Measurements from ENCODE around the gene PIK3R5.

Gene PIK3R5

DNA sequence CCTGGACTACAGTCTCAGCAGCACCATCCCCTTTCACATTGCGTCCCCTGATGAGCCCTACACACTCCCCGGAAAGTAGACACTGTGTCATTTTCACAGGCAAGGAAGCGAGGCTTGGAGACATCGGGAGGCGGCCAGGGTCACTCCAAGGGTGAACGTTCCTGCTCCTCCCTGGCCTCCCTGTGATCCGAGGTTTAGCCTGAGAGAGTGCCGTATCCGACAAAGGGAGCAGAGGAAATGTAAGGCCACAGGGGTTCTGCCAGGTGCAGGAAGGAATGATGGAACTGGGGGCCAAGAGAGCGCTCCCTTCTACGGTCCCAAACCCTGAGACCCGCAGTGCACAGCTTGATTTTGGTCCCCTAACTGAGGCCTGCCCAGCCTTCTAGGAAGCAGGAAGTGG is 90.1 kb downstream of the PIK3R5 start:
- DNase-seq (ENCODE audit: low read depth): no peak

DNA sequence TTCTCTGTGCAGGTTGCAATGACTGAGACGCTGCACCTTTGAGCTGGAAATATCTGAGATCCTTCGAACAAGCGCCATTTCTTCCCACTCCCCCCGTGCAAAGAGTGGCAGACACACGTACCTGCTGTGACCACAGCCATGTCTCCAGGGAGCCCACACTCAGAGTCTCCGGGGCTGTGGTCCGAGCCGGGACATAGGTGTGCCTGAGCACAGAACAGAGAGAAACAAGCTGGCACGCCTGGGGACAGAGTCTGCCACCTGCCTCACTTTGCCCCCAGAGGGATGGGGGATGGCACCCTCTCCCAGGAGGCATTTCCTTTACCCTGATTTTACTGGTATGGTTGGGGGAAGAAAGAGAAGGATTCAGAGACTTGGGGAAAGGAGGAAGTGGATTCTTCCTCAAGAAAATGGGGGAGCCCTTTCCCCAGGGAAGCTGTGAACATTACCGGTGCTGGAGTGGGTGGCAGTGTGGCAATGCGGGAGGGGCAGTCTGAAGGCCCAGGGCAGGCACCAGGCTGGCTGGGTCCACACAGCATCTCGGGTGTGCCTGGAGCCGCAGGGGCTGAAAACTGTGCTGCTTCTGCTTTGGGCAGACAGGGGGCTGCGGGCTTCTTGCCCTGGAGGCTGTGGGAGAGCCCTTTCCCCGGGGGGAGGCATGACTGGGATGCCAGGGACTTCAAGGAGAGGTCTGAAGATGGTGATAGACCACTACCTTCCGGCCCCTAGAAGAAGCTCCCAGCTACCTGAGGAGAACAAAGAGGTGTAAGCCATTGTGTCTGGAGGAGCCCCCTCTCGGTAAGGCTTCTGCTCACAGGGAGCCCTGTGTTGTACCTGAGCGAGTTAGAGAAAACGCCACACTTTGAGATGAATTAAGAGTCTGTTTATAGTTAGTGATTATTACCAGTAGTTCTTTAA is 91.4 kb downstream of the PIK3R5 start:
- DNase-seq (ENCODE audit: low read depth): no peak

GRCh38 chr17:8872705-8873435 is 92.6 kb downstream of the PIK3R5 start:
- no peak for DNase-seq (ENCODE audit: low read depth)

DNA sequence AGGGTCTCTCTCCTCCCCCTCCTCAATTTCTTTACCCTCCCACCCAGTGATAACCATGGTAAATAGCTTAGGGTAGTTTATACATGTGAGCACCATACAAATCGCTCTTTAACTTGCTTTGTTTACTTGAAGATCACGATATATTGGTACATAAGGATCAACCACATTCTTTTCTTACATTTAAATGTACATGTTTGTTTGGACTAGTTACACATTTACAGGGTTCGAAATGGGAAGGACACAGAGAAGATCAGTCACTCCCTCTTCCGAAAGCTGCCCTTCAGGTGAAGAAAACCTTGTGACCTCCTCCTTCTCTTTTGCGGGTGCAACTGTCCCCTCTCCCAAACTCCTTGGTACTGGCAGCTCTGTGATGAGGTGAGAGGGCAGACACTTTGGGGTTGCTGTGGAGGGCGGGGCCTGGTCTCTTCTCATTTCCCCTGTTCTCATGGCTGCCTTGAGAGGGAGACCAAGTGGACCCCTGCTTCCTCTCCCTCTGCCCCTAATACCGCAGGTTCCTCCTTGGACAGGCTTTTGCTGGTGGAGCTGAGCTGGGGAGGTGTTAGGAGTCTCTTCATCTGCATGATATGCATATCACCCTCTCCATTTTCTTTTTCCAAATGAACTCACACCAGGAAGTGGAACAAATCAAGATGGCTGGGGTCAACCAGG is 93.3 kb downstream of the PIK3R5 start:
- DNase-seq (ENCODE audit: low read depth): no peak

- DNase-seq (ENCODE audit: low read depth): no peak
Measured at GRCh38 chr17:8871081-8871581, 94.4 kb downstream of the PIK3R5 start.

DNA sequence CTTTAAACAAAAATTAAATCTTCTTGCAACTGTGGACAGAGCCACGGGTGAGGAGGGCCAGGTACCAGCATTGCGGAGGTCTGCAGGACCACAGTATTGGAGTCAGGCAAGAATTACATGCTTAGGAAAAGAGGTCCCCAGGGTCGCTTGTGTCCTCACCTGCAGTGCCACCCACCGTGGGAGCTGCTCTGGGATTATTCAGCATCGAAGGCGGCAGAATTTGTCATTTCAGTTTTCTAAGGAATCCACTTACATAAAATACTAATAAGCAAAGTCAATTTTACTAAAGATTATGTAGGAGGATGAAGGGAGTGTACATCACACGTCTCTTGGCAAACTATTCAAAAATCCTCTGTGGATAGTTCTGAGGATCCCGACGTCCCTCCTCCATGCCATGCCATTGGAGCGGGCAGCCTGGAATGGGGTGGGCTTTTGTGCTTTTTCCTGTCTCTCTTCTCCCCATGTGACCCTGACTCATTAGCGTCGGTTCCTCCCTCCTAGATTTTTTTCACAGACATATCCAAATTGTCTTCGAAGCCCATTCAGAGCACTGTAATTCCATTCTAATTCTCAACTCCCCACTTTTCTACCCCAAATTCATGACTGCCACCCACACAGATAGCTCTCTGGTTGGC is 95.0 kb downstream of the PIK3R5 start:
- DNase-seq (ENCODE audit: low read depth): no peak

DNA sequence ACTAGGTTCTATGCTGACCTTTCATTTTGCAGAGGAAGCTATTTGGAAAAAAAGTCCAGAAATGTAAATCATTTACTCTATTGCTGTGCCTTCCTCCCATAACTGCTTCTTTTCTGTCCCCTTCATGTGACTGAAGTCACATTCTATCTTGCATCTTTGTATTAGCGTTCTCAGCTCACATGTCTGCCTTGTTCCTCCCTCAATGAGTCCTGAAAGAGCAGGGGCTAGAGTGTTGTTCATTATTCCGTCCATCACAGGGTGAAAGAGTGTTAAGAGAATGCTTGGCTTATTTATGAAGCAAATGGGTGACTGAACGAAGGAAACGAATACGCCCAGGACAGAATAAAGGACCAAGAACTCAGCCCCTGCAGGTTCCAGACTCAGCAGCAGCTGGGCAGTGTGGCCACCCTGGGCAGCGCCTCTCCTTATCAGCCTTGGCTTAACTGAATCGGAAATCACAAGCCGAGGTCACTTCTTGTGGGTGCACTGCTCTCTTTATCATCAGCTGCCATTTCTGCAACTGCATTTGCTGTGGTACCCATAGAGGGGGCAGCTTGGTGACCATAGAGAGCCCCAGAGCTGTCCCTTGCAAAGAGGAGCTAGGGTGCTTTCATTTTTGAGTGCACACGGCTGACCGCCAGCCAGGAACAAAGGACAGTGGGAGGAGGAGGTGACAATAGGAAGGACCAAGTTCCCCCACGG is 96.2 kb downstream of the PIK3R5 start:
- no peak for DNase-seq (ENCODE audit: low read depth)

DNA sequence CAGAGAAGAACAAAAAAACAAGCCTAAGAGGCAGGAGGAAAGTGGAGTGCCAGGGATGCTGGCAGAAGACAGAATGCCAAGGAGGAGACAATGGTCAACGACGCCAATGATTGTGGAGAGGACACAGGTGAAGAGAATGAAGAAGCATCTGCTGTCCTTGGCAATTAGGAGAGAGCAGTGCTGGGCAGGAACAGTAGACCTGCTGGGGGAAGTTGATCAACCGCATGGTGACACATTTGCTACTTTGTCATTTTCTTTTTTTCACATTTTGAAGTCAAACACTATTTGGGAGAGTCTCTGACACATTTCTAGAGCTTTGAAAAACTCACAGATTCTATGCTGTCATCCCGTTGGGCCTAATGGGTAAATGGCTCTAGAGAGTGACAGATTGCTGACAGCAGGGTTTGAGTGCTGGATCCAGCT is 97.0 kb downstream of the PIK3R5 start:
- DNase-seq (ENCODE audit: low read depth): no peak

- no peak for DNase-seq (ENCODE audit: low read depth)
Measured at GRCh38 chr17:8868092-8868491, 97.4 kb downstream of the PIK3R5 start.

DNA sequence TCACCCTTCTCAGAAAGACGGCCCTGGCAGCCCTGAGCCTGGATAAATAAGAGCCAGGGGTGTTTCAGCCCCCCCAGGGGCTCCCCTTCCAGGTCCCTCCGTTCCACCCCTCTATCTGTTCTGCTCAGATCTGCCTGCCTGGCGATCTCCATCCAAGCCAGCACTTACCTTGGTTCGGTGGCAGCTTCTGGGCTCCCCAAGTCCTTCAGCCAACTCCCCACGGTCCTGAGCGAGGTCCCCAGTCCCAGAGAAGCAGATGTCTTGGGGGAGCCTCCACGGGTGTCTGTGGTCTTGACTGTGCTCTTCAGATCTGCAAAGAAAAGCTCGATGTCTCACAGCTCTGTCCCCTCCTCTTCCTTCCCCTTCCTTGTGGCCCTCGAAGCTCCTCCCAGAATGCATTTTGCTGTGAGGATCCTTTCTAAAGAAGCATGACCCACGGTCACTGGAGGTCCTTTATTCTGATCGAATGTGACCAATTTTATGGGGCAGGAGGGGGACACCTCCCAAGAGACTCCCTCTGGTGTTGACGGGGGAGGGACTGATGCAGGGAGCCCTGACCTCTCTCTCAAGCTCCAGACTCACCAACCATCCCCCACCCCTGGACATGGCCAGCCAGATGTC is 98.0 kb downstream of the PIK3R5 start, which contains the start of gene PIK3R6:
TSS of gene PIK3R6 (minus strand) at position 314 of the 621 bp plus-strand sequence. CDS start 17,880 bp downstream, outside the sequence.
- DNase-seq (ENCODE audit: low read depth): no peak

- no peak for DNase-seq (ENCODE audit: low read depth)
Measured at GRCh38 chr17:8865811-8866210, 99.7 kb downstream of the PIK3R5 start.

GRCh38 chr17:8865385-8865784 is 100.1 kb downstream of the PIK3R5 start:
- DNase-seq (ENCODE audit: low read depth): no peak

DNA sequence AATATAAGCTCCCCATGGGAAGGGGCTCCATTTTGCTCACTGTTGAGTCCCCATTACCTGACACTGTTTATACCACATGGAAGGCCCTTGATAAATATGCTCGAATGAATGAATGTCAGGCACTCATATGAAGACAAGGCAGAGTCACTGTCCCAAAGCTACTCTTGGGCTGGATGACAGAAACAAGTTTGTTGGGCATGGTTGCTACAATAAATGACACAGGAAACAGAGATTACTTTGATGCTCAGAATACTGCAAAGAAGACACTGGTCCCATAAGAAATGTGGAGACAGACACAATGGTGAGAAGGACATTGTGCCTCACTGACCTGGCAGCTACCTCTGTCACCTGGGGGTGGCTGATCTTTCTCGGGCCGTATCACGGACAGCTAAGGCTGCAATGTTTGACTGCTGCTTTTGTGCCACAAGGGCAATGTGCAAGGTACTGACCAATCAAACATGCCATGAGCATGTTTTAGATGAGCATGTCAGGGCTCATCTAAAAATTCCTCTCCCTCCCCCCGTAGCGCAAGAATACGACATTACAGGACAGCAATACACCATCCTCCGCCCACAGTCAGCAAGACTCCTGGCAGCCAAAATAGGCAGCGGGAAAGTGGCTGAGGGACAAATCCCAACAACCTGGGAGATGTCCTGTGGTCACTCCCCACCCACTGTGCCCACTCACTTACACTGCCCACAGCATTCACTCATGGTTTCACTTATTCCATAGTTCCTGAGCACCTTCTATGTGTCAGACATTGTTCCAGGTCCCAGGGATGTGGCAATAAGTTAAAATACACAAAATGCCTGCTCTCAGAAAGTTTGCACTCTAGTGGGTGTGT is 103.1 kb downstream of the PIK3R5 start:
- DNase-seq (ENCODE audit: low read depth): no peak

DNA sequence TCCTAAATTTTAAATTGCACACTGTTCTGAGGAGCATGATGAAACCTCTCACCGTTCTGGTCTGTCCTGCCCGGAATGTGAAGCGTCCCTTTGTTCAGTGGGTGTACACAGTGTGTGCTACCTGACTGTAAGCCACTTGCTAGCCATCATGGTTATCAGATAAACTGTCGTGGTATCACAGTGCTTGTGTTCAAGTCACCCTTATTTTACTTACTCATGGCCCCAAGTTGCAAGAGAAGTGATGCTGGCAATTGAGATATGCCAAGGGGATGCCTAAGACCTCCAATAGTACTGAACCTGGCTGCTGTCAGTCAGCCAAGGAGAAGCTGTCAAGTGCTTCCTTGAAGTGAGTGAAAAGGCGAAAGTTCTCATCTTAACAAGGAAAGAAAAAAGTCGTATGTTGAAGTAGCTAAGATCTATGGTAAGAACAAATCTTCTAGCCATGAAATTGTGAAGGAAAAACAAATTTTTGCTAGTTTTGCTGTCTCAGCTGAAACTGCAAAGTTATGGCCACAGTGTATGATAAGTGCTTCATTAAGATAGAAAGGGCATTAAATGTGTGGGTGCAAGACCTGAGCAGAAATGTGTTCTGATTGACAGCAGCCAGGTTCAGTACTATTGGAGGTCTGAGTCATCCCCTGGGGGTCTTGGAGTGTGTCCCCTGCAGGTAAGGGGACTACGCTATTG is 103.9 kb downstream of the PIK3R5 start:
- no peak for DNase-seq (ENCODE audit: low read depth)

GRCh38 chr17:8859804-8860430 is 105.6 kb downstream of the PIK3R5 start:
- no peak for DNase-seq (ENCODE audit: low read depth)

- DNase-seq (ENCODE audit: low read depth): no peak
Measured at GRCh38 chr17:8859027-8859803, 106.3 kb downstream of the PIK3R5 start.

DNA sequence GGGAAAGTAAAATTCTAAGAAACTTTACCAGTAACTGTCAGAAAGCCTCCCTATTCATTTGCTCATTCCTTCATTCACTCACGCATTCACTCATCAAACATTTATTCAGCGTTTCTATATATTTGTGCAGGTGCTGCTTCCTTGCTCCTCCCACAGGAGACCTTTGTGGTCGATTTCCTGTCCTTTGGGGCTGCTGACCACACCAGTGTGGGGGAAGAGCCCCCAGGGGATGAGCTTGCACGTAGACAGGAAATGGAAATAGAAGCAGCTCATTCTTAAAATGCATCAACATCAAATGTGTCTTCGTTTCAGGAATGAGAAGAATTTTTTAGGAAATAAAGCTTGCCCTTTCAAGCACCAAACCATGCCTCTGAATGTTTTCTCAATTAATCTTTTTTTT is 107.6 kb downstream of the PIK3R5 start:
- no peak for DNase-seq (ENCODE audit: low read depth)

All from non-pigmented ciliary epithelial cell (primary cell).